Lower leg skin (tissue), 3 donors: Measurements from ENCODE around the gene LILRB3.

Source experiments
- POLR2A ChIP-seq, 2 donors: fragments of 450-650 bp; IDR thresholded peaks; one replicate each; pipeline ENCODE4 v1.6.1; 2016 to 2017; ENCODE audit warnings: antibody characterized with exemption in 2 of 2, mild to moderate bottlenecking in 1 of 2, moderate library complexity in 1 of 2
- TF ChIP-seq, protein P1 (sequence below), 3 donors: fragments of 450-650 bp; IDR thresholded peaks; one replicate each; pipeline ENCODE4 v1.5.1; 2016; ENCODE audit warnings: antibody characterized with exemption in 3 of 3, mild to moderate bottlenecking in 3 of 3, moderate library complexity in 2 of 3

DNA sequence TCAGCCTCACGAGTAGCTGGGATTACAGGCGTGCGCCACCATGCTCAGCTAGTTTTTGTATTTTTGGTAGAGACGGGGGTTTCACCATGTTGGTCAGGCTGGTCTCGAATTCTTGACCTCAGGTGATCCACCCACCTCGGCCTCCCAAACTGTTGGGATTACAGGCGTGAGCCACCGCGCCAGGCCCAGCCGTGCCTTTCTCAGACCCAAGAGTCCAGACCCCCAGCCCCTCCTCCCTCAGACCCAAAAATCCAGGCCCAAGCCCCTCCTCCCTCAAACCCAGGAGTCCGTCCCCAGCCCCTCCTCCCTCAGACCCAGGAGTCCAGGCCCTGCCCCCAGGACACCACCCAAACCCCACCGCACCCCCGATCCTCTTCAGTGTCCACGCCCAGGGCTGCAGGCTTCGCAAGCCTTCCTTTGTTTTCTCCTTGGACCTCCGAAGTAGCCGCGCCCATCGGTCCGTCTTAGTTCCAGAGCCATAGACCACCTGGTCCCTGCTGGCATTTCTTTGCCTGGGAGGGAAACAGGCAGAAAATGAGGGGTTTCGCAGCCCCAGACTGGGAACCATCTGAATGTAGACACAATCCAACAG is 53.6 kb downstream of the LILRB3 start:
- TF ChIP-seq, protein P1, sequence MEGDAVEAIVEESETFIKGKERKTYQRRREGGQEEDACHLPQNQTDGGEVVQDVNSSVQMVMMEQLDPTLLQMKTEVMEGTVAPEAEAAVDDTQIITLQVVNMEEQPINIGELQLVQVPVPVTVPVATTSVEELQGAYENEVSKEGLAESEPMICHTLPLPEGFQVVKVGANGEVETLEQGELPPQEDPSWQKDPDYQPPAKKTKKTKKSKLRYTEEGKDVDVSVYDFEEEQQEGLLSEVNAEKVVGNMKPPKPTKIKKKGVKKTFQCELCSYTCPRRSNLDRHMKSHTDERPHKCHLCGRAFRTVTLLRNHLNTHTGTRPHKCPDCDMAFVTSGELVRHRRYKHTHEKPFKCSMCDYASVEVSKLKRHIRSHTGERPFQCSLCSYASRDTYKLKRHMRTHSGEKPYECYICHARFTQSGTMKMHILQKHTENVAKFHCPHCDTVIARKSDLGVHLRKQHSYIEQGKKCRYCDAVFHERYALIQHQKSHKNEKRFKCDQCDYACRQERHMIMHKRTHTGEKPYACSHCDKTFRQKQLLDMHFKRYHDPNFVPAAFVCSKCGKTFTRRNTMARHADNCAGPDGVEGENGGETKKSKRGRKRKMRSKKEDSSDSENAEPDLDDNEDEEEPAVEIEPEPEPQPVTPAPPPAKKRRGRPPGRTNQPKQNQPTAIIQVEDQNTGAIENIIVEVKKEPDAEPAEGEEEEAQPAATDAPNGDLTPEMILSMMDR (IDR thresholded peaks at IDR 0.05), result no peak
- TF ChIP-seq POLR2A (IDR thresholded peaks at IDR 0.05), result no peak
